ENCODE data around the gene UPK2. TPM values are rescaled to one million over a fixed set of nuclear protein-coding genes. Genes with fewer than 3 reads are reported as not detected.

Gene UPK2
- total RNA-seq, 1 experiment from 2014 or later, result not detected

DNA sequence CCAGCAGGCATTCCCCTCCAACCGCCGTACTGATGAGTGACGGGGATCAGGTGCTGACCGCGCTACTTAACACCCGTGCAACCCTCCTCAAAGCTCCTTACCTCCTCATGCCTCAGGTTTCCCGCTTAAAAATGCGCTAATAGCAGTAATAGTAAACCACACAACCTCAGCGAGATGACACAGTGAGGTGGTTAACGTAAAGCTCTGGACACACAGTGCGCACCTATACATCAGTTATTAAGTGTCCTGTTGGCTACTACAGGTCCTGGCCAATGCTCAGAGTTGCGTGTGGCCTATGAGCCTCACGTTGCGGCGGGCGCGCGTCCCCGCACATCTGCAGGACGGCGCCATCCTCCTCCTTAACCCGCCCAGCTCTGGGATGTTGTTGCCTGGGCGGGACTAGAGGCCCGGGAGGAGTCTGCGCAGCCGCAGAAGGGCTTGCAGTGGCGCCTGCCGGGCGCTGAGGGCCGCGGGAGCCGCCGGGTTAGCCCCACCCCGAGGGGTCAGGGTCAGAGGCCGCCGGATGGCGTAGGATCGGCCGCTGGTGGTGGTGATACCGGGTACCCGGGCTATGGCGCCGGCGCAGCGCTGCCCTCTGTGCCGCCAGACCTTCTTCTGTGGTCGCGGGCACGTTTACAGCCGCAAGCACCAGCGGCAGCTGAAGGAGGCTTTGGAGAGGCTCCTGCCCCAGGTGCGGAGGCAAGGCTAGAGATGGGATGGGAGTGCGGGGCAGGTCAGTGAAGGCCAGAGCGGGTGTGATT is 41.7 kb downstream of the UPK2 start, which contains the start of gene CENATAC:
Gene CENATAC, plus strand, starts transcription at position 512 of the 761 bp plus-strand sequence. Its CDS starts 60 bp downstream, at position 572.
- Histone ChIP-seq H3K9me3 (no peaks in the 10 kb centered on the region), H3K36me3 (peaks cover 31% of the 10 kb centered on the region), H3K27me3 (no peaks in the 10 kb centered on the region), H3K4me3 (peak within 1 kb of the TSS; percentile 92)
- peak; percentile 94 for DNase-seq

DNA sequence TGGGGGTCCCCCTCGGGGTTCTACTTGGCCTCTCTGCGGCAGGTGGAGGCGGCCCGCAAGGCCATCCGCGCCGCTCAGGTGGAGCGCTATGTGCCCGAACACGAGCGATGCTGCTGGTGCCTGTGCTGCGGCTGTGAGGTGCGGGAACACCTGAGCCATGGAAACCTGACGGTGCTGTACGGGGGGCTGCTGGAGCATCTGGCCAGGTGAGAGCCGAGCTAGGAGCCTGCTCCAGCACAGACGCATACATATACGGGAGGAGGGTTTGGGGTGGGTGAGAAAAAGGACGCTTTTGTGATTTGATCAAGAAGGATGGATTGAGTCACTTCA is 42.3 kb downstream of the UPK2 start:
- no peak for DNase-seq
- Histone ChIP-seq H3K4me3 (peak overlapping the region; percentile 92), H3K27me3 (no peaks in the 10 kb centered on the region), H3K36me3 (peaks cover 31% of the 10 kb centered on the region), H3K9me3 (no peaks in the 10 kb centered on the region)

DNA sequence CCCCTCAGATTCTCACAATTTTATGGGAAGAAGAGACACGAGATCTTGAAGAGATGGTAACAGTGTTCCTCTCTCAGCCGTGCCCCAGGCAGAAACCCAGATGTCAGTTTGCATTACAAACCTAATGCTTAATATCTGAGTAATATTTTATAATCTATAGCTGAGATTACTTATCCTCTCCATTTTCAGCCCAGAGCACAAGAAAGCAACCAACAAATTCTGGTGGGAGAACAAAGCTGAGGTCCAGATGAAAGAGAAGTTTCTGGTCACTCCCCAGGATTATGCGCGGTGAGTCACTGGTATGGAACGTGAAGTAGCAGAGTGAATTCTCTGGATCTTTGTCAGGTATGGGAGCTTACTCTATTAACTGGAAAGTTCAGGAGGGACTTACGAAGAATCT is 42.7 kb downstream of the UPK2 start:
- Histone ChIP-seq H3K9me3 (no peaks in the 10 kb centered on the region), H3K4me3 (peak overlapping the region; percentile 92), H3K27me3 (no peaks in the 10 kb centered on the region), H3K36me3 (peaks cover 31% of the 10 kb centered on the region)
- DNase-seq, result peak; percentile 65

DNA sequence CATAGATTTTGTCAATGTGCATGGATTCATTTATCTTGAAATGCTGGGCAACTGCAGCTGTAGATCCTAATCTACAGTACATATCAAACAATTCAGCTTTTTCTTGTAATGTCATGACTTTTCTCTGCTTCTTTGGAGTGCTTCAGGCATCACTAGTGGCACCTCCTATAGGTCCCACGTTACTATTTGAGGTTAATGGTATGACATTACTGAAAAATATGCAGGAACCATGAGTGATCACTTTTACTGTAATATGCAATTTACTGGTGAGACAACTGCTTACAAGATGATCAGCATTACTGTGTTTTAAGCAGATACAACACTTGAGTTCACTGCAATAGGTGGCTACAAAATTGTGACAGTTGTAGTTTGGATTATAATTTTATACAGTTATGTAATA is 44.8 kb downstream of the UPK2 start:
- no peaks in the 10 kb centered on the region for H3K9me3 ChIP-seq
- H3K36me3 ChIP-seq, result peaks cover 37% of the 10 kb centered on the region
- H3K4me3 ChIP-seq, result no peak overlapping the region
- no peaks in the 10 kb centered on the region for H3K27me3 ChIP-seq
- no peak for DNase-seq

DNA sequence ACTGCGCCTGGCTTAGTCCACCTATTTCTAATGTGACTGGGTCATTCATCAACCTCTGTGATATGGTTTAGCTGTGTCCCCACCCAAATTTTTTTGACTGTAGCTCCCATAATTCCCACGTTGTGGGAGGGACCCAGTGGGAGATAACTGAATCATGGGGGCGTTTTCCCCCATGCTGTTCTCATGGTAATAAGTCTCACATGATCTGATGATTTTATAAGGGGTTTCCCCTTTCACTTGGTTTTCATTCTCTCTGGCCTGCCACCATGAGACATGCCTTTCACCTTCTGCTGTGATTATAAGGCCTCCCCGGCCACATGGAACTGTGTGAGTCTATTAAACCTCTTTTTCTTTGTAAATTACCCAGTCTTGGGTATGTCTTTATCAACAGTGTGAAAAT is 50.6 kb downstream of the UPK2 start:
- no peaks in the 10 kb centered on the region for H3K27me3 ChIP-seq
- H3K36me3 ChIP-seq, result peaks cover 31% of the 10 kb centered on the region
- no peak overlapping the region for H3K4me3 ChIP-seq
- DNase-seq, result no peak
- H3K9me3 ChIP-seq, result no peaks in the 10 kb centered on the region

Other genes with a start within 250 kb of the UPK2 start
- gene DDX6, start 165.1 kb upstream of the UPK2 start, total RNA-seq (2014; rRNA removed; shearing (Covaris generic); ENCODE audit: low replicate concordance), result 51.6 and 77.3 TPM in 2 replicates
- not detected in 2 replicates for gene CXCR5, start 72.4 kb upstream of the UPK2 start, total RNA-seq (2014; rRNA removed; shearing (Covaris generic); ENCODE audit: low replicate concordance)
- gene BCL9L, start 30.4 kb upstream of the UPK2 start, total RNA-seq (2014; rRNA removed; shearing (Covaris generic); ENCODE audit: low replicate concordance), result 1.8 and 2.3 TPM in 2 replicates
- gene FOXR1, start 15.5 kb downstream of the UPK2 start, total RNA-seq (2014; rRNA removed; shearing (Covaris generic); ENCODE audit: low replicate concordance), result not detected in 2 replicates
- 3.4 and 12.7 TPM in 2 replicates for gene CENATAC, start 41.8 kb downstream of the UPK2 start, total RNA-seq (2014; rRNA removed; shearing (Covaris generic); ENCODE audit: low replicate concordance)
- 1,989 and 2,700 TPM in 2 replicates for gene RPS25, start 62.0 kb downstream of the UPK2 start, total RNA-seq (2014; rRNA removed; shearing (Covaris generic); ENCODE audit: low replicate concordance)
- 54.2 and 91.6 TPM in 2 replicates for gene TRAPPC4, start 62.5 kb downstream of the UPK2 start, total RNA-seq (2014; rRNA removed; shearing (Covaris generic); ENCODE audit: low replicate concordance)
- 1.2 and 2.6 TPM in 2 replicates for gene SLC37A4, start 74.6 kb downstream of the UPK2 start, total RNA-seq (2014; rRNA removed; shearing (Covaris generic); ENCODE audit: low replicate concordance)
- gene HYOU1, start 100.9 kb downstream of the UPK2 start, total RNA-seq (2014; rRNA removed; shearing (Covaris generic); ENCODE audit: low replicate concordance), result 137 and 228 TPM in 2 replicates
- gene VPS11, start 111.5 kb downstream of the UPK2 start, total RNA-seq (2014; rRNA removed; shearing (Covaris generic); ENCODE audit: low replicate concordance), result 9.1 and 14.2 TPM in 2 replicates
- gene HMBS, start 128.6 kb downstream of the UPK2 start, total RNA-seq (2014; rRNA removed; shearing (Covaris generic); ENCODE audit: low replicate concordance), result 35.5 and 54.7 TPM in 2 replicates
- gene DPAGT1, start 145.6 kb downstream of the UPK2 start, total RNA-seq (2014; rRNA removed; shearing (Covaris generic); ENCODE audit: low replicate concordance), result 7.9 and 18.4 TPM in 2 replicates
- 2.9 and 5.1 TPM in 2 replicates for gene C2CD2L, start 151.0 kb downstream of the UPK2 start, total RNA-seq (2014; rRNA removed; shearing (Covaris generic); ENCODE audit: low replicate concordance)
- gene HINFP, start 165.3 kb downstream of the UPK2 start, total RNA-seq (2014; rRNA removed; shearing (Covaris generic); ENCODE audit: low replicate concordance), result 8.3 and 27.5 TPM in 2 replicates
- not detected in 2 replicates for gene ABCG4, start 192.8 kb downstream of the UPK2 start, total RNA-seq (2014; rRNA removed; shearing (Covaris generic); ENCODE audit: low replicate concordance)
- 12.9 and 16.8 TPM in 2 replicates for gene NLRX1, start 212.4 kb downstream of the UPK2 start, total RNA-seq (2014; rRNA removed; shearing (Covaris generic); ENCODE audit: low replicate concordance)
- not detected in 2 replicates for gene NHERF4, start 229.2 kb downstream of the UPK2 start, total RNA-seq (2014; rRNA removed; shearing (Covaris generic); ENCODE audit: low replicate concordance)